Neural progenitor cell (in vitro differentiated cells): ENCODE measurements around the gene LSM10. TPM values are rescaled to one million over a fixed set of nuclear protein-coding genes. Genes with fewer than 3 reads are reported as not detected.

Experiments used
- DNase-seq: peaks from one replicate; pipeline ENCODE4 v3.0.0-alpha.2; 2016; ENCODE audit warnings: low spot score
- H2AFZ ChIP-seq: fragments of 200-600 bp; sonication (generic); replicated peaks from 2 replicates; pipeline ENCODE4 v1.6.1; 2016; ENCODE audit warnings: antibody characterized with exemption
- H3F3A ChIP-seq: fragments of 200-600 bp; sonication (generic); 2 replicates; pipeline ENCODE4 v1.6.1; 2016; ENCODE audit warnings: antibody characterized with exemption, low read depth
- H3K27ac ChIP-seq: fragments of 200-600 bp; sonication (generic); 2 replicates; pipeline ENCODE4 v1.5.1; 2016; ENCODE audit warnings: mild to moderate bottlenecking
- H3K27me3 ChIP-seq: fragments of 200-600 bp; sonication (generic); 2 replicates; pipeline ENCODE4 v1.6.1; 2016; ENCODE audit warnings: mild to moderate bottlenecking, moderate library complexity
- H3K36me3 ChIP-seq: fragments of 200-600 bp; sonication (generic); 2 replicates; pipeline ENCODE4 v1.5.1; 2016
- H3K4me1 ChIP-seq: fragments of 200-600 bp; sonication (generic); 2 replicates; pipeline ENCODE4 v1.6.1; 2016; ENCODE audit warnings: mixed run types
- H3K4me2 ChIP-seq: fragments of 200-600 bp; sonication (generic); 2 replicates; pipeline ENCODE4 v1.6.1; 2016
- H3K4me3 ChIP-seq: fragments of 200-600 bp; sonication (generic); 2 replicates; pipeline ENCODE4 v1.5.1; 2016
- H3K79me2 ChIP-seq: fragments of 200-600 bp; sonication (generic); 2 replicates; pipeline ENCODE4 v1.6.1; 2016; ENCODE audit warnings: low read depth
- H3K9ac ChIP-seq: fragments of 200-600 bp; sonication (generic); 2 replicates; pipeline ENCODE4 v1.6.1; 2016
- H3K9me3 ChIP-seq: fragments of 200-600 bp; sonication (generic); 2 replicates; pipeline ENCODE4 v1.5.1; 2016; ENCODE audit warnings: low read depth
- H4K20me1 ChIP-seq: fragments of 200-600 bp; sonication (generic); 2 replicates; pipeline ENCODE4 v1.6.1; 2016; ENCODE audit warnings: low read depth
- H3K27ac Mint-ChIP-seq: 3 replicates; pipeline ENCODE4 v1.8.0; 2021; ENCODE audit warnings: mixed read lengths
- H3K27me3 Mint-ChIP-seq: 2 replicates; pipeline ENCODE4 v1.8.0; 2022; ENCODE audit warnings: low read depth, mild to moderate bottlenecking, inconsistent platforms, moderate library complexity, mixed read lengths; ENCODE audit not compliant: insufficient read depth
- H3K36me3 Mint-ChIP-seq: 3 replicates; pipeline ENCODE4 v1.8.0; 2021; ENCODE audit warnings: mixed read lengths
- H3K4me1 Mint-ChIP-seq: 3 replicates; pipeline ENCODE4 v1.8.0; 2021; ENCODE audit warnings: mixed read lengths
- H3K4me3 Mint-ChIP-seq: 3 replicates; pipeline ENCODE4 v1.8.0; 2021; ENCODE audit warnings: mild to moderate bottlenecking, moderate library complexity, mixed read lengths
- H3K9me3 Mint-ChIP-seq: 3 replicates; pipeline ENCODE4 v1.8.0; 2020; ENCODE audit warnings: mixed read lengths
- CTCF ChIP-seq: fragments of 200-600 bp; sonication (generic); IDR thresholded peaks from 2 replicates; pipeline ENCODE4 v1.5.1; 2017; ENCODE audit warnings: antibody characterized with exemption, mild to moderate bottlenecking
- EZH2 ChIP-seq: fragments of 200-600 bp; sonication (generic); IDR thresholded peaks from 2 replicates; pipeline ENCODE4 v1.6.1; 2017; ENCODE audit warnings: antibody characterized with exemption, mild to moderate bottlenecking, moderate library complexity
- EZH2phosphoT487 ChIP-seq: fragments of 200-600 bp; sonication (generic); IDR thresholded peaks from 2 replicates; pipeline ENCODE4 v1.6.1; 2017; ENCODE audit warnings: antibody characterized with exemption
- total RNA-seq: library from RNA; depleted of rRNA; stranded (reverse); fragments of >200 nt; gene quantifications from 2 replicates; pipeline ENCODE4 v1.2.3, GENCODE V29; 2015; ENCODE audit warnings: low replicate concordance

Gene LSM10
- total RNA-seq, 1 donor from 2014 or later, result 8.6 TPM

GRCh38 chr1:36408479-36408878 lies 10.8 kb upstream of the LSM10 start:
- Histone ChIP-seq H2AFZ (no peak overlapping the region), H3K9me3 (no peaks in the 10 kb centered on the region), H3K4me2 (no peak overlapping the region), H3K9ac (no peak overlapping the region), H3K4me1 (no peaks in the 10 kb centered on the region), H3K4me3 (no peak overlapping the region), H3K36me3 (no peaks in the 10 kb centered on the region), H3F3A (peaks cover 9% of the 10 kb centered on the region), H3K27ac (no peak overlapping the region), H3K27me3 (no peaks in the 10 kb centered on the region), H4K20me1 (no peaks in the 10 kb centered on the region), H3K79me2 (no peaks in the 10 kb centered on the region)
- peaks cover 17% of the 10 kb centered on the region for H3K36me3 Mint-ChIP-seq
- no peaks in the 10 kb centered on the region for H3K9me3 Mint-ChIP-seq
- no peak overlapping the region for H3K4me3 Mint-ChIP-seq
- H3K27me3 Mint-ChIP-seq, result peaks cover 2% of the 10 kb centered on the region
- DNase-seq, result no peak
- H3K4me1 Mint-ChIP-seq, result peaks cover 5% of the 10 kb centered on the region
- no peak for TF ChIP-seq CTCF
- TF ChIP-seq EZH2phosphoT487, result no peak
- TF ChIP-seq EZH2, result no peak
- H3K27ac Mint-ChIP-seq, result no peak overlapping the region

GRCh38 chr1:36406440-36406839 lies 8.7 kb upstream of the LSM10 start:
- H3K4me2 ChIP-seq, result no peak overlapping the region
- H3K9me3 ChIP-seq, result no peaks in the 10 kb centered on the region
- H3K27ac ChIP-seq, result no peak overlapping the region
- no peak overlapping the region for H3K4me3 Mint-ChIP-seq
- no peaks in the 10 kb centered on the region for H4K20me1 ChIP-seq
- H3K4me3 ChIP-seq, result no peak overlapping the region
- TF ChIP-seq EZH2 (no peak), EZH2phosphoT487 (no peak), CTCF (no peak)
- peaks cover 5% of the 10 kb centered on the region for H3K4me1 Mint-ChIP-seq
- H3K36me3 Mint-ChIP-seq, result peaks cover 10% of the 10 kb centered on the region
- H3K9ac ChIP-seq, result no peak overlapping the region
- peaks cover 5% of the 10 kb centered on the region for H3K4me1 ChIP-seq
- DNase-seq, result no peak
- no peaks in the 10 kb centered on the region for H3K9me3 Mint-ChIP-seq
- peaks cover 15% of the 10 kb centered on the region for H3F3A ChIP-seq
- no peaks in the 10 kb centered on the region for H3K79me2 ChIP-seq
- H3K27me3 ChIP-seq, result no peaks in the 10 kb centered on the region
- H3K27ac Mint-ChIP-seq, result no peak overlapping the region
- H3K27me3 Mint-ChIP-seq, result no peaks in the 10 kb centered on the region
- H3K36me3 ChIP-seq, result no peaks in the 10 kb centered on the region
- H2AFZ ChIP-seq, result no peak overlapping the region

- H3K4me1 ChIP-seq, result peaks cover 10% of the 10 kb centered on the region
- no peaks in the 10 kb centered on the region for H3K9me3 ChIP-seq
- no peaks in the 10 kb centered on the region for H3K9me3 Mint-ChIP-seq
- H3K4me3 ChIP-seq, result no peak overlapping the region
- peaks cover 3% of the 10 kb centered on the region for H3K36me3 Mint-ChIP-seq
- H3K36me3 ChIP-seq, result no peaks in the 10 kb centered on the region
- H2AFZ ChIP-seq, result no peak overlapping the region
- H3F3A ChIP-seq, result peaks cover 43% of the 10 kb centered on the region
- no peak overlapping the region for H3K9ac ChIP-seq
- no peak for TF ChIP-seq EZH2phosphoT487
- no peak for TF ChIP-seq EZH2
- no peak for TF ChIP-seq CTCF
- H3K27me3 Mint-ChIP-seq, result no peaks in the 10 kb centered on the region
- no peak overlapping the region for H3K27ac ChIP-seq
- H3K4me2 ChIP-seq, result no peak overlapping the region
- H3K4me3 Mint-ChIP-seq, result peak overlapping the region; percentile 51
- H3K27ac Mint-ChIP-seq, result no peak overlapping the region
- H4K20me1 ChIP-seq, result no peaks in the 10 kb centered on the region
- H3K79me2 ChIP-seq, result no peaks in the 10 kb centered on the region
- DNase-seq, result no peak
- no peaks in the 10 kb centered on the region for H3K27me3 ChIP-seq
- H3K4me1 Mint-ChIP-seq, result peaks cover 21% of the 10 kb centered on the region
Observed at GRCh38 chr1:36402504-36402890, 4.8 kb upstream of the LSM10 start.
